GM18505 (cell line): ENCODE results near the gene UGT1A7.

Source experiments
- ATAC-seq: cut with Tn5 transposase; IDR thresholded peaks from one replicate; pipeline ENCODE4 v1.9.1; 2021; ENCODE audit not compliant: unreplicated experiment
- POLR2A ChIP-seq: IDR thresholded peaks from 4 replicates; pipeline ENCODE4 v1.6.1; 2011; ENCODE audit warnings: borderline replicate concordance; ENCODE audit not compliant: insufficient read depth, insufficient read length; ENCODE audit errors: extremely low read depth

Gene UGT1A7

DNA sequence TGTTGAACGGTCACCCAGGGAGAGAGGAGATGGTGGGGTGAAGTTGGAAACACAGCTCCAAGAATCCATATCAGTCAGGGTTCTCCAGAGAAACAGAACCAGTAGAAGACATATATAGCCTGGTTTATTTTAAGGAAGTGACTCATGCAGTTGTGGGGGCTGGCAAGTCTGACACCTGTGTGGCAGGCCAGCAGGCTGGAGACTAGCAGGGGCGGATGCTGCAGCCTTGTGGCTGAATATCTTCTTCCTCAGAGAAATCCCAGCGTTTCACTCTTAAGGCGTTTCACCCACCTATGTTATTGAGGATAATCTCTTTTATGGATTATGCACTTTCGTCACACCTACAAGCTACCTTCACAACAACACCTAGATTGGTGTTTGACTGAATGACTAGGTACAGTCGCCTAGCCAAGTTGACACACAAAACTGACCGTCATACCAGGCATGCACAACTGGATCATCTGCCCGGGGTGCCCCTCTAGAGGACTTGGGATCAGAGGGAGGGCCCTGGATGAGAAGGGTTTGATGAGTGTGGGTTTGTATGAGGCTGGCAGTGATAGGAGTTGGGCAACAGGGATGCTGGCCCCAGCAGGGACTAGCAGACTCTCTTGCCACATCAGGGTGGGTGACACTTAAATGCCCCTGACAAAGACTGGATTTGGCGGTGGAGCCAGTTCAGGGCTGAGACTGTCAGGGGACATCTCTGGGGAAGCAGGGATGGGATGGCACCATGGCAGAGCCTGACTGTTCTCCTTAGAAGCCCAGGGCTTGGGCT lies 119.8 kb downstream of the UGT1A7 start:
- ATAC-seq: no peak
- TF ChIP-seq POLR2A: no peak

DNA sequence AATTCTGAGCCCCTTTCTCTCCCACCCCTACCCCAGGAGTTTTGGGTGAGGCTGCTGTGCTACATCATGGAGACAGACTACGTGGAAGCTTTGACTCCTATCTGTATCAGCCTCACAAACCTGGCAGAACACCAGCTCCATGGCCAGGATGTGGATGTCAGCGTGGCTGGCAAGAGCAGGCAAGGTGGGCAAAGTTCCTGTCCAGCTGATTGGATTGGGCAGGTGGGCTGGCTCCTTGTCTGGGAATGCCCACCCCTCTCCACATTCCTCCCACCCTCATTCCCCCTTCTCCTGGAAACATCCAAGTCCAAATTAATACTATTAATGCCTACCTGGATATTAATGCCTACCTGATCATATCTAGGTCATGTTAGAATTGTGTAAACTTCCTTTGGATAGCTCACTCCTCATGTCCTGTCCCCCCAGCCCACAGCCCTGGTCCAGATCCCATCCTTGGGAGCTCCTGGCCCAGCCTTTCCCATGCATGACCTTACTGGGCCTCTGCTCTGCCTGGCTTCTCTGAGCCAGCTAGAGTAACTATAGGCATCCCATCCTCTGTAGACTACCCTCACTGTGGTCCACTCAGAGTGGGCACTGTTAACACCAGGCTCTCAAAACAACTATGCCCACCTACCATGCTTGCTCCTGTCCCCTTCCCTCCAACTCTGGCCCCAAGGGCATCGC lies 120.6 kb downstream of the UGT1A7 start:
- no peak for ATAC-seq

DNA sequence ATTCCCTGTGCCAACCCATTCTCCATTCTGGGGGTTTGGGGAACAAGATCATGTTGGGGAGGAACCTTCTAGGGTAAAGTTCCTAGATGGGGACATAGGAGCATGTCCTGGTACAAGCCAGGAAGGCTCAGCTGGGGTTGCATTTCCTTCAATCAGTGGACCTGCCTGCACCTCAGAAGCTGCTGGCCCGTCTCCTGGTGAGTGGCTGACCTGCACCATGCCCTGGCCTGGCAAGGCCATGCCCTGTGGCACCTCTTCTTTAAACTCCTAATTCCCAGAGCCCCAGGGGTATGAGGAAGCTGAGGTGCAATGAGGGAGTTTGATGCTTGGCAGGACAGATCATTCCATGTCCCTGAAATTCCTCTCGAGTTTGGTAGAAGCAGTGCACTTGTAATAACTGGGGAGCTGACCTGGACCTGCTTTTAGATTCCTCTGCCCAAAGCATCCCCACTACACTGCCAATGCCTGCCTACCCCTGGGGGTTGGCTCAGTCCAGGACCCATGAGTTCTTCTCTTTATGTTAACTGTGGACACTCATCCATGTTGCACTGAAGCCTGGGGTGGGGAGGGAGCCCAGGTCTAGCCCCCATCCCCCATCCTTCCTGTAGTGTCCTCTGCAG lies 121.7 kb downstream of the UGT1A7 start:
- no peak for ATAC-seq
- TF ChIP-seq POLR2A: no peak

More for the DNA sequence above, 120.6 kb downstream of the UGT1A7 start:
- TF ChIP-seq POLR2A: no peak

DNA sequence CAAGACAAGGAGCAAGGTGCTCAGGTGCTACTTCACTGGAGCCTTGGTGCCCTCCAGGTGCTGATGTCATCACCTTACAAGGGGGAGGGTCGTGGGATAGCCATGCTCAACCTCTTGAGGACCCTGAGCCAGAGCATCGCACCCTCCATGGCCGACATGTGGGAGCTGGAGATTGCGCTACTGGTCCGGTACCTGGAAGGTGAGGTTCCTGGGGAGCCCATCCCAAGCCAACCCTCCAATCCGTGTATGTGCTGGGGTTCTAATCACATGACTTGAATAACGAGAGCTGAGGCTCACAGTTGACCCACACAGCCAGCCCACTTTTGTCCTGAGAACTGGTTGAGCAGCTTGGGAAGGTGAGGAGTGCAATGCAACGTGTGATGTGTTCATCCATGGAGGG lies 122.3 kb downstream of the UGT1A7 start:
- no peak for TF ChIP-seq POLR2A
- no peak for ATAC-seq

DNA sequence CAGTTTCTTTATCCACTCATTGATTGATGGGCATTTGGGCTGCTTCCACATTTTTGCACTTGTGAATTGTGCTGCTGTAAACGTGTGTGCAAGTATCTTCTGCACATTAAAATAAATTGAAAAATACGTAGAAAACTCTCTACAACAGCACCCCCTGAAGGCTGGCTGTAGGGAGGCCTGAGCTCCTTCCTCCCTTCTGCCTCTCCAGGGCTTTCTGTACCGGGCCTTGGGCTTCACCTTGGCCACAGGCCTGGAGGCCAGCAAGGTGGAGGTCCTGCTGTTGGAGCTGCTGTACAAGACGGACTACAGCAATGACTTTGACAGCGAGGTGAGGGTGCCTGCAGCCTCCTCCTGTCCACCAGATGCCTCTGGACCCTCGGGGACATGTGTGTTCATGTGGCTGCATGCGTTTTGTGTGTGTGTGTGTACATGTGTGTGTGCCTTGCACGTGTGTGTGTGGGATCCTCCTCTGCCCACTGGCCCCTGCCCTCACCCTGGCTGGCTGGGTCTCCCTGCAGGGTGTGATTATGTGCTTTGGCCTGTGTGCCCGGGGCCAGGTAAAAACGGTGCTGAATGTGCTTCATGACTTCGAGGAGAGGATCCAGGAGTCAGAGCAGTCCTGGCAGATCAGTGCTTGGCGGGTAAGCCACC lies 125.6 kb downstream of the UGT1A7 start:
- TF ChIP-seq POLR2A: no peak
- no peak for ATAC-seq

DNA sequence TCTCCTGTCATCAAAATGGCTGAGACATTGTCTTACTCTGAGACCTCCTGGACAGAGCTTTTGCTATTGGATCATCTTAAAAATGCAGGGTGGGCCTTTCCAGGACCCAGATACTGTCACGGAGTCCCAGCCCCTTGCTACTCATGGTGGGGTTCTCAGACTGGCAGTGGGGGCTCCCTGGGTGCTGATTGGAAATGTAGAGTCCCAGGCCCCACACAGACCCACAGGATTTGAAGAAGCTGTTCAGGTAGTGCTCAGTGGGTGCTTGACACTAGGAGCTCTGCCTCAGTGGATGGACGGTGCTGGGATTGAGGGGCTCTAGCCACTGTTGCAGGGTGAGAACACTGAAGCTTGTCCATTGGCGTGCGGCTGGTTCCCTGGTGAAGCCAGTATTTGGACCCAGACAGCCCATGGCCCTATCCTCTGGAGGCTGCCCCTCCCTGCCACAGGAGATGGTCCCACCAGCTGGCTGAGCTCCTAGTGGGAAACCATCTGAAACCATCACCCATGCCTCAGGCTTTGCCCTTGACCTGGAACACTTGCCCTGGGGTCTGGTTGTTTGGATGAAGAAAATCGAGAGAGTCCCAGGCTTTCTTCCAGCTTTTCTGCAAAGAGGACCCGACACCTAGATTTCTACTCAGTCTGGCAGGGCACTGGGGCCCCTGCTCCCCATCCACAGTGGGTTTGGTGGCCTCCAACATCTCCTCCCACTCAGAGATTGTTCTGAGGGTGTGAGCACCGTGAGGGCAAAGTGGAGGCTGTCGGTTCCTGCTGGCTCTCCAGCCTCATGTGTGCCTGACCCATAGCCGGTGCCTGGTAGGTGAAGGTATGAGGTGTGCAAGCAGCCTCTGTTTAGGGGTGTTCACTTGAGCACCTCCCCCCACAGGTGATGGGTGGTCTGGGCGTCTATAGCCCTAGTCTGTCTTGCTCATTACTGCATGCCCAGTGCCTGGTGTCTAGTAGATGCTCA lies 126.5 kb downstream of the UGT1A7 start:
- ATAC-seq: no peak
- TF ChIP-seq POLR2A: no peak

DNA sequence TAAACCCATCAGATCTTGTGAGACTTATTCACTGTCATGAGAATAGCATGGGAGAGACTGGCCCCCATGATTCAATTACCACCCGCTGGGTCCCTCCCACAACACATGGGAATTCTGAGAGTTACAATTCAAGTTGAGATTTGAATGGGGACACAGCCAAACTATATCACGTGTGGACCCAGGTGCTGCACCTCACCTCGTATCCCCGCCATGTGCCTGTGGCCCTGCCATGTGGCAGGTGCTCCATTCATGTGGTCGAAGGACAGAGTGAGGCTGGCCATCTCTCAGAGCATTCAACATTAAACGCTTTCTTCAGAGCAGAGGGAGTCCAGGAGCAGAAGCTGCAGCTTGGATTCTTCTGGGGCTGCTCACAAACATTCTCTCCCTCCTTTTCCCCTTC lies 128.7 kb downstream of the UGT1A7 start:
- no peak for ATAC-seq
- no peak for TF ChIP-seq POLR2A

DNA sequence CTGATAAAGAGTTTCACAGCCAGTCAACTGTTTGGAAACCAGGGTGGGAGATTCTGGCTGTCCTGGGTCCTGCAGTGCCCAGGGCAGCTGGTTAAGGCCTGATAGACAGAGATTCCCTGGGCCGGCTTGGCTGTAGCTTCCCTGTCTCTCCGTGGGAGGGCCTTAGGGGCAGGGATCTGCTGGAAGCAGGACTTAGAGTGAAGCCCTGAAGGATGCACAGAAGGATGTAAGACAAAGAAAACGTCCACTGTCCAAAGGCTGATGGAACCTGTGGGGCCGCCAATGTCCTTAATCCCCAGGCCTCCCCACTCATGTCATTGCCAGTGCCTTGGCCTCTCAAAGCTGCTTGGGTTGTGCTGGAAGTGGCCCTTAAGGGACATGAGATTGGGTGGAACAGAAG lies 129.4 kb downstream of the UGT1A7 start:
- no peak for ATAC-seq

DNA sequence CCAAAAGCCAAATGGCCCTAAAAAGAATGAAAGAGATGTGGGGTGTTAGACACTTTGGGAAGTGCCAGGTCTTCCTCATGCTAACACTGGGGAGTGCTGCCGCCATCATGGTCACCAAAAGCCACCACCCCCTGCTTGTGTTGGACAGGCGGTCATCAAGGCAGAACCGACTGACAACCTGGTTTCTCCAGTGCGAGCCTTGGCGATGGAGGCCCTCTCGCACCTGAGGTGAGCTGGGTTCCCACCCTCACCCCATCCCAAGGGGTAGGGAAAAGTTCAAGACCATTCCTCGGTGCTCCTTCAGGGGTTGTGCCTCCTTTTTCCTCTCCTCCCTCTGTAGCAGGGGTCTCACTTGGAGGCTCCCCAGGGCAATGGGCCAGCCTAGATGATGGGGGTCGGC lies 130.0 kb downstream of the UGT1A7 start:
- no peak for TF ChIP-seq POLR2A
- no peak for ATAC-seq

More for the DNA sequence above, 129.4 kb downstream of the UGT1A7 start:
- no peak for TF ChIP-seq POLR2A

DNA sequence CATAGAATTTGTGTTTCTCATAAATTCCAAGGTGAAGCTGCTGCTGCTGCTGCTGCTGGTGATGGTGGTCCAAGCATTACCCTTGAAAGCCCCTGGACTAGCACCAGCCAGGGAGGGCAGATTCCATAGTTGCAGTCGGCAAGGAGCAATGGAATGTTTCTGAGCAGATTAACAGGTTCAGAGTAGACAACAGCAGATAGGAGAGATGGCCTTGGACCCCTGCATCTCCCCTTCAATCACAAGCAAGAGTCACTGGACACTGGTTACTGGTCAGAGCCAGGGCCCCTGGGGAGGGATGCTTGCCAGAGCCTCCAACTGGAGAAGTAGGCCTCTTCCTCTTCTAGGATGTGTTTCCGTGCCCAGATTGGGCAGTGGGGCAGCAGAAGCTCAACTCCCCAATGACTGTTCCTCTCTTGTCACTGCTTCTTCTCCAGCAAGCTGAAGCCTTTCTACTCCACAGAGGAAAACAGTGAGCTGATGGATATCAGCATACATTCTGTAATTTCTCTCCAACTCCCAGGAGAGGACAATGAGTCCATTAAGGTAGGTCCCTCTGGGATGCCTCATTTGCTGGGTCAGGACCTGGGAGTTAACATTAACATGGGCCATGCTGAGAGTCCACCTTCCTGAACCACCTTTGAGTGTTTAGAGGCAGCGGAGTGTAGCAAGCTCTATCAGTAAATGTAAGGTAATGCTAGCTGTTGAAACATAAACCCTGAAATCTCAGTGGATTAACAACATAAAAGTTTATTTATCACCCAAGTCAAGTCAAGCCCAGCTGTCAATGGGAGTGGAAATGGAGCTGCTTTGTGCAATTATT lies 131.7 kb downstream of the UGT1A7 start:
- ATAC-seq: no peak
- no peak for TF ChIP-seq POLR2A

DNA sequence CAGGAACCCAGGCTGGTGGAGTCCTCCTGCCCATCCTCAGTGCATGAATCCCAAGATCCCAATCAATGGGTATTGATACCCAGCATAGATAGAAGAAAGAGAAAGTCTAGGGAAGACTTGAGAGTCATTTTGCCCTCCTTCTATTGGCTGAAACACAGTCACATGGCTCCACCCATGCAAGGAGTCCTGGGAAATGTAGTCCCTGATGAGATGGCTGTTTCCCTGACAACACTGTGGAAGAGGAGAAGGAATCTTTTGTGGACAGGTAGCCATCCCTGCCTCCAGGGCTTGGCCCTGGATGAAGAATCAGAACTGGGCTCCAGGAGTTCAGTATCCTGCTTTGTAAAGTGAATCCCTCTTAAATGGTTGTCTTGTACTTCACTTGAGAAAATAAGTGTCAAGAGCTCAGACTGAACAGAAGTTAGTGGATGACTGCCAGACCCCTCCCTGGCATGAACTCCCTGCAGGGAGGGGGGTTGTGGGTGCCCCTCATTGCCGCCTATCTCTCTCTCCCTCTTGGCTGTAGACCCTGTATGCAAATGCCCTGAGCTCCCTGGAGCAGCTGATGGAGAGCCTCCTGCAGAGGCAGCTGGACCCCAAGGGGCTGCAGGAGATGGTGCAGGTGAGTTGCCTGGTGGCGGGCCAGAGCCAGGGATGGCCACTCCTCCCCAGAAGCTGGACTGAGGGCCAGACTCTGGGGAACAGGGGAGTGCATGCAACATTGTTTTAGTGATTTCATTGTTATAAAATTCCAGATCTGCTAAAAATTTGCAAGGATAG lies 132.5 kb downstream of the UGT1A7 start:
- TF ChIP-seq POLR2A: no peak
- no peak for ATAC-seq
